NT2/D1 (cell line): ENCODE data around the gene VN1R4.
A peak's percentile ranks its signal among the peaks of the same experiment; 100 is the strongest.
"Not testable (repeated sequence)": the region's sequence is repeated elsewhere in the genome, so short reads cannot be mapped to it uniquely, and the experiment has no call there.

ENCODE experiments used
- DNase-seq: peaks from one replicate; pipeline ENCODE4 v3.0.0-alpha.2; 2011; ENCODE audit warnings: low read depth, low spot score
- H3K27me3 ChIP-seq: 2 replicates; pipeline ENCODE4 v1.6.0; 2011; ENCODE audit warnings: mild to moderate bottlenecking; ENCODE audit not compliant: insufficient read length, insufficient read depth
- H3K36me3 ChIP-seq: 2 replicates; pipeline ENCODE4 v1.6.1; 2011; ENCODE audit warnings: mild to moderate bottlenecking, low read length, mixed read lengths; ENCODE audit not compliant: insufficient read depth, insufficient read length
- H3K4me1 ChIP-seq: 2 replicates; pipeline ENCODE4 v1.5.1; 2011; ENCODE audit not compliant: insufficient read depth, insufficient read length
- H3K4me3 ChIP-seq: 2 replicates; pipeline ENCODE4 v1.5.1; 2011; ENCODE audit warnings: low read depth; ENCODE audit not compliant: insufficient read length
- H3K9ac ChIP-seq: 2 replicates; pipeline ENCODE4 v1.6.0; 2011; ENCODE audit warnings: low read depth; ENCODE audit not compliant: insufficient read length
- H3K9me3 ChIP-seq: 2 replicates; pipeline ENCODE4 v1.5.1; 2011; ENCODE audit warnings: mild to moderate bottlenecking, low read length; ENCODE audit not compliant: insufficient read depth
- SUZ12 ChIP-seq: IDR thresholded peaks from 2 replicates; pipeline ENCODE4 v1.6.1; 2011; ENCODE audit not compliant: insufficient read length, insufficient read depth; ENCODE audit errors: extremely low read depth
- YY1 ChIP-seq: IDR thresholded peaks from 2 replicates; pipeline ENCODE4 v1.6.1; 2011; ENCODE audit not compliant: insufficient read length, insufficient read depth
- ZNF274 ChIP-seq: IDR thresholded peaks from 2 replicates; pipeline ENCODE4 v1.6.1; 2011; ENCODE audit warnings: mild to moderate bottlenecking, low read depth, low read length

The VN1R4 gene

DNA sequence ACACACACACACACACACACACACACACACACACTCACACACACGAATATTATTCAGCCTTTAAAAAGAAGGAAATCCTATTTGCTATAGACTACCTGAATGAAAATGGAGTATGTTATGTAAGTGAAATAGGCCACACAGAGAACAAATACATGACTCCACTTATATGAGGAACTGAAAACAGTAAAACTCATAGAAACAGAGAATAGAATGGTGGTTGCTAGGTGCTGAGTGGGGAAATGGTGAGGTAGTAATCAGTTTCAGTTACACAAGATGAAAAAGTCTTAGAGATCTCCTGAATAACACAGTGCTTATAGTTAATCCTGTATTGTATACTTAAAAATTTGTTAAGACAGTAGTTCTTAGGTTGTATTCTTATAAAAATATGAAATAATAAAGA, 21.0 kb downstream of the VN1R4 start:
- peaks cover 86% of the 10 kb centered on the region for H3K9me3 ChIP-seq

DNA sequence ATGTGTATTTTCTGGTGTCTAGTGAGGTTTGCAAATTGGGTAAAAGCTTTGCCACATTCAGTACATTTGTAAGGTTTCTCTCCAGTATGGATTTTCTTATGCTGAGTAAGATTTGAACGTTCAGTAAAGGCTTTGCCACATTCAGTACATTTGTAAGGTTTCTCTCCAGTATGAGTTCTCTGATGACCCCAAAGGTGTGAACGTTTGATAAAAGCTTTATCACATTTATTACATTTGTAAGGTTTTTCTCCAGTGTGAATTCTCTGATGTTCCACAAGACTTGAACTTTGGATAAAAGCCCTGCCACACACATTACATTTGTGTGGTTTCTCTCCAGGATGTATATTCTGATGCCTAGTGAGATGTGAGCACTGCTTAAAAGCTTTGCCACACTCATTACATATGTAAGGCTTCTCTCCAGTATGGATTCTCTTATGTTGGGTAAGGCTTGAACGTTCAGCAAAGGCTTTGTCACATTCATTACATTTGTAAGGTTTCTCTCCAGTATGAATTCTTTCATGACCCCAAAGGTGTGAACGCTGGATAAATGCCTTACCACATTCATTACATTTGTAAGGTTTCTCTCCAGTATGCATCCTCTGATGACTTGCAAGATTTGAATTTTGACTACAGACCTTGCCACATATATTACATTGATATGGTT, 30.3 kb downstream of the VN1R4 start:
- Histone ChIP-seq H3K9me3 (peaks cover 98% of the 10 kb centered on the region), H3K36me3 (peaks cover 42% of the 10 kb centered on the region)

More for the DNA sequence above, 21.0 kb downstream of the VN1R4 start:
- Histone ChIP-seq H3K36me3 (peaks cover 72% of the 10 kb centered on the region), H3K4me1 (no peaks in the 10 kb centered on the region), H3K4me3 (no peak overlapping the region), H3K27me3 (no peaks in the 10 kb centered on the region), H3K9ac (no peak overlapping the region)
- TF ChIP-seq YY1, result no peak
- no peak for TF ChIP-seq ZNF274
- TF ChIP-seq SUZ12, result no peak
- no peak for DNase-seq

DNA sequence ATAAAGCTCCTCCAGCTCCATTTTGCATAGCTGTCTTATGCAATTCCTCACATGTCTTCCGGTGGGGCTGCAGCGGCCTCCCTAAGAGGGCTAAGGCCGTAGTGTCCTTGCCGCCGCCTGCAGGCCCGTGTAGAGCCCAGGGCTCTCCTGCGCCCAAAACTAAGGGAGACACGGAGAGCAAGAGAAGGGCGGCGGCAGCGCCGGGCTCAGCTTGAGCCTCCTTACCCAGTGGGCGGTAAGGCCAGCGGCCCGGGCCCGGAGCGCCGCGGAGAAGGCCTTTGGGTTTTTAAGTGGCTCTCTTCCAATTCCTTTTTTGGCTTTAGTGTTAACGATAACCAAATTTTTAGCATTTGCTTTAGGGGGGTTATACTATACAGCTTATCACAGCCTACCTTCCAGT, 42.9 kb downstream of the VN1R4 start:
- peaks cover 40% of the 10 kb centered on the region for H3K9me3 ChIP-seq
- no peak for TF ChIP-seq SUZ12
- TF ChIP-seq ZNF274, result no peak
- TF ChIP-seq YY1, result no peak

More for the DNA sequence above, 30.3 kb downstream of the VN1R4 start:
- DNase-seq, result no peak
- TF ChIP-seq YY1 (no peak), ZNF274 (peak; percentile 94)
- Histone ChIP-seq H3K9ac (no peak overlapping the region), H3K27me3 (no peaks in the 10 kb centered on the region), H3K4me1 (no peaks in the 10 kb centered on the region), H3K4me3 (no peak overlapping the region)

DNA sequence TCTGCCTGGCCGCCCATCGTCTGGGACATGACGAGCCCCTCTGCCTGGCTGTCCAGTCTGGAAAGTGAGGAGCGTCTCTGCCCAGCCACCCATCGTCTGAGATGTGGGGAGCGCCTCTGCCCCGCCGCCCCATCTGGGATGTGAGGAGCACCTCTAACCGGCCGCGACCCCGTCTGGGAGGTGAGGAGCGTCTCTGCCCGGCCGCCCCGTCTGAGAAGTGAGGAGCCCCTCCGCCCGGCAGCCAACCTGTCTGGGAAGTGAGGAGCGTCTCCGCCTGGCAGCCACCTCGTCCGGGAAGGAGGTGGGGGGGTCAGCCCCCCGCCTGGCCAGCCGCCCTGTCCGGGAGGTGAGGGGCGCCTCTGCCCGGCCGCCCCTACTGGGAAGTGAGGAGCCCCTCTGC, 44.8 kb downstream of the VN1R4 start:
- peaks cover 49% of the 10 kb centered on the region for H3K9me3 ChIP-seq
- not testable (repeated sequence) for H3K9ac ChIP-seq, H3K36me3 ChIP-seq, H3K27me3 ChIP-seq, H3K4me1 ChIP-seq, DNase-seq, H3K4me3 ChIP-seq

More for the DNA sequence above, 42.9 kb downstream of the VN1R4 start:
- DNase-seq, result no peak
- H3K4me1 ChIP-seq, result no peaks in the 10 kb centered on the region
- no peak overlapping the region for H3K9ac ChIP-seq
- H3K36me3 ChIP-seq, result no peaks in the 10 kb centered on the region
- no peaks in the 10 kb centered on the region for H3K27me3 ChIP-seq
- no peak overlapping the region for H3K4me3 ChIP-seq
